Measurements from ENCODE around the gene PRRG1. TPM values are rescaled to one million over a fixed set of nuclear protein-coding genes. Genes with fewer than 3 reads are reported as not detected.

PRRG1 gene
- total and polyA plus RNA-seq, 9 donors: 3.3 to 11.1 (median 8.3) TPM

DNA sequence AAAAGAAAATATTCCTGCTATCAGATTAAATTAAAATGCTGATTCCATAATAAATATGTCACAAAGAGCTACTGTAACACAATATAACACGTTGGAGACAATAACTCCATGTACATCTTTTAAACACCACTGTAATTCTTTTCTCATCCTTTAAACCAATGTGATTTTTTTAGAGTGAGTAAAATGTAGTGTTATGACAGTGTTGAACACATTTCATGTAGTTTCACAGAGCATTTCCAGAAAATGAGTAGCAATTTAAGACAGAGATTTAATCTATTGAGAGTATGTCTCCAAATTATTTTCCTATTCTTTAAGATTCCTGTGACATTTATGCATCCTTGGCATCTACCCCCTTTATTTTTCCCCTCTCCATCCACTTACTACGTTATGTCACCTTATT, 17.1 kb upstream of the PRRG1 start:
- no peaks in the 10 kb centered on the region for H3K27me3 ChIP-seq
- intact Hi-C loops (cut with DNase I): no loop called here
- no peaks in the 10 kb centered on the region for H3K9me3 ChIP-seq
- no peaks in the 10 kb centered on the region for H3K4me1 ChIP-seq (ENCODE audit: insufficient read depth)
- no peak overlapping the region for H3K27ac ChIP-seq
- H3K4me3 ChIP-seq: no peak overlapping the region
- TF ChIP-seq EP300 (IDR thresholded peaks at IDR 0.05) (no peak), POLR2A (IDR thresholded peaks at IDR 0.05) (no peak)
- TF ChIP-seq, protein P1, sequence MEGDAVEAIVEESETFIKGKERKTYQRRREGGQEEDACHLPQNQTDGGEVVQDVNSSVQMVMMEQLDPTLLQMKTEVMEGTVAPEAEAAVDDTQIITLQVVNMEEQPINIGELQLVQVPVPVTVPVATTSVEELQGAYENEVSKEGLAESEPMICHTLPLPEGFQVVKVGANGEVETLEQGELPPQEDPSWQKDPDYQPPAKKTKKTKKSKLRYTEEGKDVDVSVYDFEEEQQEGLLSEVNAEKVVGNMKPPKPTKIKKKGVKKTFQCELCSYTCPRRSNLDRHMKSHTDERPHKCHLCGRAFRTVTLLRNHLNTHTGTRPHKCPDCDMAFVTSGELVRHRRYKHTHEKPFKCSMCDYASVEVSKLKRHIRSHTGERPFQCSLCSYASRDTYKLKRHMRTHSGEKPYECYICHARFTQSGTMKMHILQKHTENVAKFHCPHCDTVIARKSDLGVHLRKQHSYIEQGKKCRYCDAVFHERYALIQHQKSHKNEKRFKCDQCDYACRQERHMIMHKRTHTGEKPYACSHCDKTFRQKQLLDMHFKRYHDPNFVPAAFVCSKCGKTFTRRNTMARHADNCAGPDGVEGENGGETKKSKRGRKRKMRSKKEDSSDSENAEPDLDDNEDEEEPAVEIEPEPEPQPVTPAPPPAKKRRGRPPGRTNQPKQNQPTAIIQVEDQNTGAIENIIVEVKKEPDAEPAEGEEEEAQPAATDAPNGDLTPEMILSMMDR (IDR thresholded peaks at IDR 0.05): no peak
- no peaks in the 10 kb centered on the region for H3K36me3 ChIP-seq
- no peak for DNase-seq
- 16 to 32% (median 22%) methylated on average over 2 of the region's 2 CpGs for WGBS, 3 donors

DNA sequence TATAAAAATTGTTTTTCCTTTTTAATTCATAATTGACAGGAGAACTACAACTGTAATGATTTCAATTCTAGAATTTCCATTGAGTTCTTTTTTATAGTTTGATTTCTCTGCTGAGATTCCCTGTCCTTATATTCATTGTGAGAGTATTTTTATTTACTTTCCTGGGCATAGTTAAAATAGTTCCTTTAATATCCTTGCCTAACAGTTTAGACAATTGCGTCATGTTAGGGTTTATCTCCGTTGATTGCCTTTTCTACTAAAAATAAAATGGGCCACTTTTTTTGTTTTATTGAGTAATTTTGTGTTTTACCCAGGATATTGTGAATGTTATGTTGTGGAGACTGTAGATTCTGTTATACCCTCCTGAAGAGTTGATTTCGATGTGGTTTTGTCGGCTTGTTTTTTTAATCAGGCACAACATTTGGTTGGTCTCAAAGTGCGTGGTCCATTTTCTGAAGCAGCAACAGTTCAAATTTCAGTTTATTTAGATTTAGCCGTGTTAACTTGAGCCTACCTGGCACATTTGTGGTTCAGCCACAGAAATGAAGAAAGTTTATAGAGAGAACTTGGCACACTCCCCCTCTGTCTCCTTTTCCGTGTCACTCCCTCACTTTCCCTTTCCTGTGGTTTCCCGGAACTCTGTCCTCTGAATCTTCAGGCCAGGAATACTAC, 16.0 kb upstream of the PRRG1 start:
- no peak for TF ChIP-seq POLR2A (IDR thresholded peaks at IDR 0.05)
- TF ChIP-seq, protein P1 (IDR thresholded peaks at IDR 0.05): no peak
- TF ChIP-seq EP300 (IDR thresholded peaks at IDR 0.05): no peak
- H3K27me3 ChIP-seq: no peaks in the 10 kb centered on the region

DNA sequence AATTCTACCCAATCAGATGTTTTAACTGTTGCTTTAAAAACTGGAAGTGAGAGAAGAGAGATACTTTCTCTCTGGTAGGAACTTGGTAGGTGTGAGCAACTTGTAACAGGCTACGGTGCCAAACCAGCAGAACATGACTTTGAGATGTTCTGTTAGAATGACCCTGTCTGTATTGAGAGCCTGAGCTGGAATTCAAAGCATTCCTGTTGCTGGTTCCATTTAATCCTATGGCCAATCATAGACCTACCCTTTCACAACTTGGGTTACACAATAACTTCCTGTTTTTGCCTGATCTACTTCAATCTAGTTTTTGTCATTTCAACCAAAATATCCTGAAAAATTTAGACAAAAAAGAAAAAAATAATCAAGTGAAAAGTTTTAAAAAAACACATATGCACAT, 1.7 kb upstream of the PRRG1 start:
- WGBS, 3 donors: 68 to 78% (median 76%) methylated on average over 1 of the region's 1 CpG
- no peaks in the 10 kb centered on the region for H3K27me3 ChIP-seq
- H3K4me3 ChIP-seq: no peak overlapping the region
- no peaks in the 10 kb centered on the region for H3K36me3 ChIP-seq
- no peak overlapping the region for H3K27ac ChIP-seq
- no peaks in the 10 kb centered on the region for H3K9me3 ChIP-seq
- TF ChIP-seq EP300 (IDR thresholded peaks at IDR 0.05) (no peak), POLR2A (IDR thresholded peaks at IDR 0.05) (no peak)
- TF ChIP-seq, protein P1 (IDR thresholded peaks at IDR 0.05): no peak
- intact Hi-C loops (cut with DNase I): no loop called here
- DNase-seq: no peak
- no peaks in the 10 kb centered on the region for H3K4me1 ChIP-seq (ENCODE audit: insufficient read depth)

More for the DNA sequence above, 16.0 kb upstream of the PRRG1 start:
- Histone ChIP-seq H3K4me3 (no peak overlapping the region), H3K4me1 (ENCODE audit: insufficient read depth) (no peaks in the 10 kb centered on the region), H3K9me3 (no peaks in the 10 kb centered on the region), H3K27ac (no peak overlapping the region), H3K36me3 (no peaks in the 10 kb centered on the region)
- intact Hi-C loops (cut with DNase I): no loop called here
- DNase-seq: no peak
- 55 to 62% (median 59%) methylated on average over 8 of the region's 8 CpGs for WGBS, 3 donors

DNA sequence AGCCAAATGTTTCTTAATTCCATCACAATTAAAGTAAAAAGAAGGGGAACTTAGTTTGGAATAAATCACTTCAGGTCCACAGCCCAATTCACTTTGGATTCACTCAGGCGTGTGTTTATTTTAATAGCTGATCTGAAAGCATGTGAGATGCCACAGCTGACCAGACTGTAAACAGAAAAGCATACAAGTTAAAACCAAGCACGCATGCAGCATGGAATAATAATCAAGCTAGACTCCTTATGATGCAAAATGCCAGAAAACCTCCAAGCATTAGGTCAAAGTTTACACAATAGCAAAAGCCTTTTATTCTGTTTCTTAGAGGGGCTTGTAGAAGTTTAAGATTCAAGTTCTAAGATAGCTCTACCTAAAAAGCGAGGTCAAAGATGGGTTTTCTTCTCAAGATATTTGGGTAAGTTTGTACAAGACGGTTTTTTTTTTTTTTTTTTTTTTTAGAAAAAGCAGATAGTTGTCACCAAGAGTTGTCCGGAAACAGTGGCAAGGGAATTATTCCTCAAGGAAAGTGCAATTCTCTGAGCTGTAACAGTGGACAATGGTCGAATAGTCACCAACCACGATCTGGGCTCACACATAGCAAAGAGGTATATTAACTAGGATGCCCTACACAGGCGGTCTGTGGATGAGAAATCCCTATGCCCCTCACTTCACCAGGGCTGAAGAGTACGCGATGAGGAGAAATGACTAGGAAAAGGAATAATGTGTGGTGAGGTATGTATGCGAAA, 763 bp upstream of the PRRG1 start:
- TF ChIP-seq EP300 (IDR thresholded peaks at IDR 0.05): no peak
- TF ChIP-seq, protein P1 (IDR thresholded peaks at IDR 0.05): no peak
- no peak for TF ChIP-seq POLR2A (IDR thresholded peaks at IDR 0.05)
- 29 to 36% (median 31%) methylated on average over 11 of the region's 11 CpGs for WGBS, 3 donors
- Histone ChIP-seq H3K27me3 (no peaks in the 10 kb centered on the region), H3K4me1 (ENCODE audit: insufficient read depth) (no peaks in the 10 kb centered on the region), H3K36me3 (no peaks in the 10 kb centered on the region), H3K4me3 (peak overlapping the region; percentile 65), H3K27ac (peak overlapping the region in 1 of 2 donors; percentile 44), H3K9me3 (no peaks in the 10 kb centered on the region)
- no peak for DNase-seq
- intact Hi-C loops (cut with DNase I): no loop called here

Data from ovary (tissue), 9 donors.